Activated CD8-positive, alpha-beta T cell treated with anti-CD3 and anti-CD28 coated beads, Interleukin-2, amount 10 ng/mL, durations not matched to agents 7 days and 5 days (primary cell): Measurements from ENCODE around the gene FGF8. TPM values are rescaled to one million over a fixed set of nuclear protein-coding genes. Genes with fewer than 3 reads are reported as not detected.

Source experiments
- ATAC-seq: fragments of 150-1000 bp; cut with Tn5 transposase; one replicate; pipeline ENCODE4 v1.10.0; 2021; ENCODE audit warnings: moderate library complexity
- CTCF ChIA-PET: fragments of 350-600 bp; sonication (Branson Sonifier 250); formaldehyde crosslinking; loops from one replicate; lab custom pipeline; 2021; ENCODE audit warnings: antibody characterized with exemption; lab: Charles Lee
- POLR2A ChIA-PET: fragments of 350-600 bp; sonication (Branson Sonifier 250); formaldehyde crosslinking; loops from one replicate; lab custom pipeline; 2021; ENCODE audit warnings: antibody characterized with exemption; lab: Charles Lee
- DNase-seq: peaks from one replicate; pipeline ENCODE4 v3.0.0-alpha.2; 2020
- H3K27ac Mint-ChIP-seq: one replicate; pipeline ENCODE4 v1.8.0; 2021; ENCODE audit warnings: mild to moderate bottlenecking, mixed read lengths
- H3K27me3 Mint-ChIP-seq: one replicate; pipeline ENCODE4 v1.8.0; 2021; ENCODE audit warnings: low read depth, mixed read lengths
- H3K36me3 Mint-ChIP-seq: one replicate; pipeline ENCODE4 v1.8.0; 2021; ENCODE audit warnings: low read depth, mixed read lengths
- H3K4me1 Mint-ChIP-seq: one replicate; pipeline ENCODE4 v1.8.0; 2021; ENCODE audit warnings: low read depth, mixed read lengths
- H3K4me3 Mint-ChIP-seq: one replicate; pipeline ENCODE4 v1.8.0; 2021; ENCODE audit warnings: mild to moderate bottlenecking, mixed read lengths
- H3K9me3 Mint-ChIP-seq: one replicate; pipeline ENCODE4 v1.8.0; 2022; ENCODE audit warnings: mixed read lengths; ENCODE audit not compliant: insufficient read depth
- total RNA-seq, 2 experiments: library from RNA; stranded (reverse); gene quantifications; one replicate each; pipeline ENCODE4 v1.2.3, GENCODE V29; 2021

The FGF8 gene
- total RNA-seq, 2 experiments from 2014 or later = not detected

DNA sequence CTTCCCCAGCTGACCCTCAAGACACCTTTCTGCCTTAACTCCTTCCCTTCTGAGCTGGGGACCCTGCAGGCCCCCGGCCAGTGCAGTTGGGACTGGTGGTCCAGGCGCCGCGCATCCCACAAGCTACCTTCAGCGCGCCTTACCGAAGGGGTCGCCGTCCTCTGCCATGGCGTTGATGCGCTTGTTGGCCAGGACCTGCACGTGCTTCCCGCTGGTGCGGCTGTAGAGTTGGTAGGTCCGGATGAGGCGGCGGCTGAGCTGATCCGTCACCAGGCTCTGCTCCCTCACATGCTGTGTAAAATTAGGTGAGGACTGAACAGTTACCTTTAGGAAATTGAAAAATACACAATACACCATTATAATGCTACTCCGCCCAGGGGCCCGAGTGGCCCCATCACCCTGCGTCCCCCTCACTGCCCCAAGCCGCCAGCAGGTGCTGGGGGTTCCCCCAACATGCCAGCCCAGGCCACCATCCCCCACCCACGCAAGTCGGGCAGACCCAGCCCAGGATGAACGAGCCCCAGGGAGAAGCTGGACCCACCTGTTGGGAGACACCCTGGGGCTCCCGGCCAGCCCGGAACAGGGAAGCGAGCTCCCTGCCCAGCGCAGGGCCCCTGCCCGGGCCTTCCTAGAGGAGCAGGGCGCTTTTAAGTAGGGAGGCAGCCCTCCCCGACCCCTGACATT, 1.2 kb downstream of the FGF8 start:
- ChIA-PET CTCF (interaction anchor here (4.9 kb wide), 1 partner anchor 172 kb away, joined by 34 read pairs; no protein-coding TSS in a partner anchor), POLR2A (no interaction called here)
- peaks cover 6% of the 10 kb centered on the region for H3K36me3 Mint-ChIP-seq
- ATAC-seq = no peak
- no peak overlapping the region for H3K4me3 Mint-ChIP-seq
- peaks cover 62% of the 10 kb centered on the region for H3K27me3 Mint-ChIP-seq
- no peak overlapping the region for H3K27ac Mint-ChIP-seq
- H3K4me1 Mint-ChIP-seq = peaks cover 17% of the 10 kb centered on the region
- no peak for DNase-seq
- no peaks in the 10 kb centered on the region for H3K9me3 Mint-ChIP-seq

GRCh38 chr10:101773923-101774588, 1.9 kb downstream of the FGF8 start:
- peaks cover 10% of the 10 kb centered on the region for H3K4me1 Mint-ChIP-seq
- ChIA-PET POLR2A (no interaction called here), CTCF (interaction anchor here (1.1 to 4.9 kb wide), 5 partner anchors 7 to 299 kb away, joined by 3 to 34 read pairs (median 12); partner anchors contain the start of gene NPM3)
- H3K27me3 Mint-ChIP-seq = peaks cover 61% of the 10 kb centered on the region
- no peak for DNase-seq
- no peak for ATAC-seq
- no peak overlapping the region for H3K27ac Mint-ChIP-seq
- no peaks in the 10 kb centered on the region for H3K9me3 Mint-ChIP-seq
- no peak overlapping the region for H3K4me3 Mint-ChIP-seq
- H3K36me3 Mint-ChIP-seq = peaks cover 6% of the 10 kb centered on the region

- ATAC-seq = no peak
- Mint-ChIP-seq H3K36me3 (peaks cover 6% of the 10 kb centered on the region), H3K4me1 (peaks cover 6% of the 10 kb centered on the region), H3K27me3 (peaks cover 60% of the 10 kb centered on the region), H3K9me3 (no peaks in the 10 kb centered on the region), H3K4me3 (no peak overlapping the region), H3K27ac (no peak overlapping the region)
- ChIA-PET POLR2A (interaction anchor here (0.7 kb wide), 1 partner anchor 590 kb away, joined by 3 read pairs; no protein-coding TSS in a partner anchor), CTCF (interaction anchor here (1.1 to 4.9 kb wide), 5 partner anchors 8 to 300 kb away, joined by 3 to 34 read pairs (median 12); partner anchors contain the start of gene NPM3)
- DNase-seq = no peak
Observed at GRCh38 chr10:101772895-101773761, 2.8 kb downstream of the FGF8 start.

DNA sequence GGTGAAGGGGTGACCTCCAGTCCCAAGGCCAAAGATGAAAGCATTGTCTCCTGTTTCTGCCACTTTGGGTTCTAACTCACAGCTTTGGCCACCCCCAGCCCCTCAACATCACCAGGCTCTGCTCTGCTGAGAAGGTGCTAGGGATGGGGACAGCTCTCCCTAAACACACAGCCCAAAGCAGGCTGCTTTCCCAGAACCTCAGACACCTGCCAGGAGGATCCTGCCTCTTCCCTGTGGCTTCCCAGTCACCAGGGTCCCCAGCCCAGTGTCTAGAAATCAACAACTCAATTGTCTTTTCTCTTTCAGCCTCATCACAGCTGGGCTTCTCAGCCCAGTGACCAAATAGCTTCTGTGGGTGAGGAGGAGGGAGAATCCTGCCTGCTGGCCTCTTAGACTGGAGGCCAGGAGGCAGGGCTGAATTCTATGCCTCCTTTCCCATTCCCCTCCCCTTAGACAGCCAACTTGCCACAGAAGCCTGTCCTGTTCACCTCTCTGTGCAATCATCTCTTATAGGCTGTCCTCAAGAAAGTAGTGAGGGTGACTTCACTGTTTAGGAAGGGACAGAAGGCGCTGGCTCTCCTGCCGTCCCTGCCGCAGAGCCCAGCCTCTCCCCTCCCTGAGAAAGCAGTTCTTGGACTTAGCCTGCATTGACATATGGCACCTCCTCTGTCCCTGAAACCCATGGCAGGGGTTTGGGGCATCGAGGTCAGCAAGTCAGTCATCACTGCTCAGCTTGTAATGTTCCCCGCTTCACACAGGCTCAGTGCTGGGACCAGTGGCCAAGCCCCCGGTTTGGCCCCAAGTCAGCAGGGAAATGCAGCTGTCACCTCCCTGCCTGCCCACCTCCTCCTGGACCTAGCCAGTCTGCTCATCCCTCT, 3.7 kb downstream of the FGF8 start:
- ATAC-seq = no peak
- POLR2A ChIA-PET = interaction anchor here (1.2 kb wide), 1 partner anchor 46 kb away, joined by 3 read pairs; the partner anchor contains the start of gene OGA

GRCh38 chr10:101771380-101771779, 4.5 kb downstream of the FGF8 start:
- Mint-ChIP-seq H3K36me3 (no peaks in the 10 kb centered on the region), H3K9me3 (no peaks in the 10 kb centered on the region)

More for the DNA sequence above, 3.7 kb downstream of the FGF8 start:
- H3K27me3 Mint-ChIP-seq = peaks cover 52% of the 10 kb centered on the region
- no peak overlapping the region for H3K4me3 Mint-ChIP-seq
- H3K4me1 Mint-ChIP-seq = peaks cover 6% of the 10 kb centered on the region
- no peak for DNase-seq
- no peaks in the 10 kb centered on the region for H3K9me3 Mint-ChIP-seq
- CTCF ChIA-PET = interaction anchor here (1.3 to 4.9 kb wide), 4 partner anchors 9 to 169 kb away, joined by 3 to 34 read pairs (median 21); partner anchors contain the start of gene NPM3
- H3K36me3 Mint-ChIP-seq = peaks cover 1% of the 10 kb centered on the region
- no peak overlapping the region for H3K27ac Mint-ChIP-seq

GRCh38 chr10:101770331-101771215, 5.3 kb downstream of the FGF8 start:
- Mint-ChIP-seq H3K4me3 (no peak overlapping the region), H3K4me1 (peaks cover 6% of the 10 kb centered on the region), H3K27ac (no peak overlapping the region), H3K9me3 (no peaks in the 10 kb centered on the region), H3K27me3 (peaks cover 58% of the 10 kb centered on the region), H3K36me3 (no peaks in the 10 kb centered on the region)
- DNase-seq (no peak), ATAC-seq (no peak)
- ChIA-PET POLR2A (no interaction called here), CTCF (interaction anchor here (0.6 to 4.9 kb wide), 4 partner anchors 10 to 214 kb away, joined by 3 to 34 read pairs (median 21); partner anchors contain the start of gene NPM3)

More at GRCh38 chr10:101771380-101771779, 4.5 kb downstream of the FGF8 start:
- ATAC-seq = no peak
- ChIA-PET POLR2A (interaction anchor here (1.2 kb wide), 1 partner anchor 47 kb away, joined by 3 read pairs; the partner anchor contains the start of gene OGA), CTCF (interaction anchor here (3.1 to 4.9 kb wide), 3 partner anchors 10 to 168 kb away, joined by 12 to 34 read pairs (median 30); partner anchors contain the start of gene NPM3)
- no peak overlapping the region for H3K27ac Mint-ChIP-seq
- H3K4me1 Mint-ChIP-seq = peaks cover 6% of the 10 kb centered on the region
- H3K4me3 Mint-ChIP-seq = no peak overlapping the region
- DNase-seq = no peak
- peaks cover 52% of the 10 kb centered on the region for H3K27me3 Mint-ChIP-seq

- ChIA-PET CTCF (interaction anchor here (1.0 to 2.0 kb wide), 3 partner anchors 12 to 240 kb away, joined by 3 to 11 read pairs (median 3); no protein-coding TSS in a partner anchor), POLR2A (no interaction called here)
- Mint-ChIP-seq H3K27ac (no peak overlapping the region), H3K4me3 (no peak overlapping the region), H3K4me1 (peaks cover 3% of the 10 kb centered on the region), H3K9me3 (no peaks in the 10 kb centered on the region), H3K27me3 (peaks cover 58% of the 10 kb centered on the region), H3K36me3 (no peaks in the 10 kb centered on the region)
- no peak for DNase-seq
- no peak for ATAC-seq
Observed at GRCh38 chr10:101769541-101770180, 6.3 kb downstream of the FGF8 start.

- H3K36me3 Mint-ChIP-seq = no peaks in the 10 kb centered on the region
Observed at GRCh38 chr10:101768791-101769170, 7.1 kb downstream of the FGF8 start.

GRCh38 chr10:101767966-101768790, 7.7 kb downstream of the FGF8 start:
- H3K9me3 Mint-ChIP-seq = no peaks in the 10 kb centered on the region
- no peak overlapping the region for H3K4me3 Mint-ChIP-seq
- POLR2A ChIA-PET = interaction anchor here (0.6 kb wide), 1 partner anchor 163 kb away, joined by 3 read pairs; no protein-coding TSS in a partner anchor
- ATAC-seq = no peak
- H3K27ac Mint-ChIP-seq = no peak overlapping the region
- H3K36me3 Mint-ChIP-seq = no peaks in the 10 kb centered on the region
- CTCF ChIA-PET = interaction anchor here (1.6 to 2.0 kb wide), 2 partner anchors 14 to 242 kb away, joined by 3 to 11 read pairs; no protein-coding TSS in a partner anchor
- DNase-seq = no peak
- peaks cover 44% of the 10 kb centered on the region for H3K27me3 Mint-ChIP-seq
- no peaks in the 10 kb centered on the region for H3K4me1 Mint-ChIP-seq

More at GRCh38 chr10:101768791-101769170, 7.1 kb downstream of the FGF8 start:
- Mint-ChIP-seq H3K4me1 (peaks cover 2% of the 10 kb centered on the region), H3K9me3 (no peaks in the 10 kb centered on the region), H3K27ac (no peak overlapping the region), H3K27me3 (peaks cover 50% of the 10 kb centered on the region), H3K4me3 (no peak overlapping the region)
- ATAC-seq = no peak
- ChIA-PET POLR2A (no interaction called here), CTCF (interaction anchor here (1.0 to 2.0 kb wide), 3 partner anchors 13 to 241 kb away, joined by 3 to 11 read pairs (median 3); no protein-coding TSS in a partner anchor)
- no peak for DNase-seq
